ENCODE measurements around the gene ROBO2.

ROBO2 gene

GRCh38 chr3:77052051-77052501 lies 12.2 kb downstream of the ROBO2 start:
- TF ChIP-seq ZFX (IDR thresholded peaks at IDR 0.05), result no peak
- TF ChIP-seq, protein P1, sequence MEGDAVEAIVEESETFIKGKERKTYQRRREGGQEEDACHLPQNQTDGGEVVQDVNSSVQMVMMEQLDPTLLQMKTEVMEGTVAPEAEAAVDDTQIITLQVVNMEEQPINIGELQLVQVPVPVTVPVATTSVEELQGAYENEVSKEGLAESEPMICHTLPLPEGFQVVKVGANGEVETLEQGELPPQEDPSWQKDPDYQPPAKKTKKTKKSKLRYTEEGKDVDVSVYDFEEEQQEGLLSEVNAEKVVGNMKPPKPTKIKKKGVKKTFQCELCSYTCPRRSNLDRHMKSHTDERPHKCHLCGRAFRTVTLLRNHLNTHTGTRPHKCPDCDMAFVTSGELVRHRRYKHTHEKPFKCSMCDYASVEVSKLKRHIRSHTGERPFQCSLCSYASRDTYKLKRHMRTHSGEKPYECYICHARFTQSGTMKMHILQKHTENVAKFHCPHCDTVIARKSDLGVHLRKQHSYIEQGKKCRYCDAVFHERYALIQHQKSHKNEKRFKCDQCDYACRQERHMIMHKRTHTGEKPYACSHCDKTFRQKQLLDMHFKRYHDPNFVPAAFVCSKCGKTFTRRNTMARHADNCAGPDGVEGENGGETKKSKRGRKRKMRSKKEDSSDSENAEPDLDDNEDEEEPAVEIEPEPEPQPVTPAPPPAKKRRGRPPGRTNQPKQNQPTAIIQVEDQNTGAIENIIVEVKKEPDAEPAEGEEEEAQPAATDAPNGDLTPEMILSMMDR (conservative IDR thresholded peaks at IDR 0.05), result no peak
- no peak overlapping the region for H3K27ac ChIP-seq

DNA sequence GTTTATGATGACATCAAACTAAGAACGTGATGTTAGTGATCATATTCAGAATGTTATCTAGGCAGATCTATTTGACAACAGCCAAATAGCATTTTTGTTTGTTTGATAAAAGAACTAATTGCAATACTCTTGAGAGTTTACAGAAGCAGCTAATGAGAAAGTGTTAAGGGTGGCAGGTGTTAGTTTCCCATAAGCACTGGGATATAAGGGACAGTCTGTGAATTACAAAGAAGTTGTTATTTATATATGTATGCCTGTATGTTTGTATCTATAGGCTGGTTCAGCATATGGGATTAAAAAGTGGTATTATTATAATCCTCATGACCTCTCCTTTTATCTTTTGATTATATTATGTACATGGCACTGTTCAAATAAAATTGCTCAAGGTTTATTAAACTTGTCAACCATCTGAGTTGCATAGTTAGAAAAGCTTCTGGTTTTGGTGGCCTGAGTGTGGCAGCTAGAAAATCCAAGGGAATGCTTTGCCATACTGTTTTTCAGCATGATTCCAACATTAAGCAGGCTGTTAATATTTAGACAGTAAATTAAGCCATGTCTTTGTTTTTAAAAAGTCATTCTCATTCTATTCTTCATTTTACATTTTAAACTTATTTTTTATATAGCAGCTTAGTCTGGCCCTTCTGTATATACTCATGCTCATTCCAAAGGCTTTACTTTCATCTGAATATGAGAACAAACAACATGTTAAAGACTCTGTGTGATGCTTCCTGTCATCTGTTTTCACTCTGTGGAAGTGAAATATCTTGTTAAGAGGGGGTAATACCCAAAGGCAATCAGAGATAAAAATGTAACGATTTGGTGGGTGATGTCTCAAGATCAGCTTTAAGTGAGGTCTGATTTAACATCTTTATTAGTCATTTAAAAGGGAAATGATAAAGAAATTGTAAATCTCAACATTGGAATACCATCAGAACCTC lies 13.1 kb downstream of the ROBO2 start:
- no peak for TF ChIP-seq ZFX (IDR thresholded peaks at IDR 0.05)
- H3K27ac ChIP-seq, result no peak overlapping the region

DNA sequence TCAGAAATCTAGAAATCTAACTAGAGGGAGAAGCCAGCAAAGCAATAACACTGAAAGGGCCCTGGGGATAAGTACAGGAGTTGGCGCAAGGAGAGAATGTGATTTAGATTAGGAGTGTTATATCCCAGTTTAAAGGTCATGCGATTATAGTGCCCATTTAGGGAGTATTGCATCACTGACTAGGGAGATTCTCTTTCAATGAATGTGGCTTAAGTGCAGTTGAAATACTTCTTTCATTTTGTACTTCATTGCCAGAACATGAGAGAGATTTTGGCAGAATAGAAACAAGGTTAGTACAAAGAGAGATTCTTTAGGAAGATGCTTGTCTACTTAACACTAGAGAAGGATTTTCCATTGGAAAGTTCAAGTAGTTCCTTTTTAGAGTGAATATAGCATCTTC lies 13.9 kb downstream of the ROBO2 start:
- H3K27ac ChIP-seq, result no peak overlapping the region
- TF ChIP-seq, protein P1 (conservative IDR thresholded peaks at IDR 0.05), result no peak
- no peak for TF ChIP-seq ZFX (IDR thresholded peaks at IDR 0.05)

DNA sequence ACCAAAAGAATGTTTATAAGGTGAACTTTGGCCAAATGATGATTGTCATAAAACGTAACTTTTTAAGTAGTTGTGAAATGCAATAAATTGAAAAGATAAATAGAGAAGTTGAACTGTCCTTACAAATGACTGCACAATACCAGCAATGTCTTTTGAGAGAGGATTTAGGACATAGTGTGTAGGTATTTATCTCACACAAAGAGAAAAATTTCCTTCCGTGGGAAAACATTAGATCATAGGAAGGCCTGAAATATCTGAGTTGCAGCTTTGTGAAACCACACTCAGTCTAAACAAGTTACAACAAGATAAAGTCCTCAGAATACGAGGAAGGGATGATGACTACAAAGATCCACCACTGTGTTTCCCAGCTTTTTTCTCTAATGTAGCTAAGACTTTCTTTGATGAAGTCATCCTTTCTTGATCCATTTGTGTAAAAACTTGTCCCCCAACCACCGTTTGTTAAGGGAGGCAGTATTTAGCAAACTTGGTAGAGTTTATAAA lies 16.0 kb downstream of the ROBO2 start:
- no peak for TF ChIP-seq ZFX (IDR thresholded peaks at IDR 0.05)
- TF ChIP-seq, protein P1 (conservative IDR thresholded peaks at IDR 0.05), result no peak
- no peak overlapping the region for H3K27ac ChIP-seq

- no peak overlapping the region for H3K27ac ChIP-seq
- TF ChIP-seq, protein P1 (conservative IDR thresholded peaks at IDR 0.05), result no peak
- no peak for TF ChIP-seq ZFX (IDR thresholded peaks at IDR 0.05)
Measured at GRCh38 chr3:77059354-77059753, 19.5 kb downstream of the ROBO2 start.

- TF ChIP-seq ZFX (IDR thresholded peaks at IDR 0.05), result no peak
- TF ChIP-seq, protein P1 (conservative IDR thresholded peaks at IDR 0.05), result no peak
- no peak overlapping the region for H3K27ac ChIP-seq
Measured at GRCh38 chr3:77063423-77063822, 23.5 kb downstream of the ROBO2 start.

DNA sequence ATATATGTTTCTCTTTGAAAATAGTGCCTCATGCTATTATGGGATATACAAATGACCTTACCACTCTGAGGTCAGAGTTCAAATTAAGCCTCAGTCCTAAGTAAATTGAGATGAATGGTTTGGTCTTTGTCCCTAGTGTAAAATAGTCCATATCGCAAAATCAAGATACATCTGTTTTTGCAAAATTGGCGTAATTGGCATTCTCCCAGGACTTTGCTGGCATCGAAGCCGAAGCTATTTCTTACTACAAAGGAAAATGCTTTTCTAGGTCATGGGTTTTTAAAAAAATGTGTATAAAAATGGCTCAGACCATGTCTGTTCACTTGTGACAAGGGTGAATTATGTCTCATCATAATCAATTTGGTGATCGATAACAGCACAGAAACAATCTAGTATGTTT lies 25.9 kb downstream of the ROBO2 start:
- no peak overlapping the region for H3K27ac ChIP-seq
- TF ChIP-seq ZFX (IDR thresholded peaks at IDR 0.05), result no peak
- TF ChIP-seq, protein P1 (conservative IDR thresholded peaks at IDR 0.05), result no peak
